Stimulated activated naive CD4-positive, alpha-beta T cell (primary cell): Measurements from ENCODE around the gene IKBIP.
"Not testable (repeated sequence)": the region's sequence is repeated elsewhere in the genome, so short reads cannot be mapped to it uniquely, and the experiment has no call there.

Experiments
- DNase-seq, 6 experiments: peaks; one replicate each; lab custom pipeline; 2025; lab: John Stamatoyannopoulos, UW

IKBIP gene, protein sequence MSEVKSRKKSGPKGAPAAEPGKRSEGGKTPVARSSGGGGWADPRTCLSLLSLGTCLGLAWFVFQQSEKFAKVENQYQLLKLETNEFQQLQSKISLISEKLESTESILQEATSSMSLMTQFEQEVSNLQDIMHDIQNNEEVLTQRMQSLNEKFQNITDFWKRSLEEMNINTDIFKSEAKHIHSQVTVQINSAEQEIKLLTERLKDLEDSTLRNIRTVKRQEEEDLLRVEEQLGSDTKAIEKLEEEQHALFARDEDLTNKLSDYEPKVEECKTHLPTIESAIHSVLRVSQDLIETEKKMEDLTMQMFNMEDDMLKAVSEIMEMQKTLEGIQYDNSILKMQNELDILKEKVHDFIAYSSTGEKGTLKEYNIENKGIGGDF

DNA sequence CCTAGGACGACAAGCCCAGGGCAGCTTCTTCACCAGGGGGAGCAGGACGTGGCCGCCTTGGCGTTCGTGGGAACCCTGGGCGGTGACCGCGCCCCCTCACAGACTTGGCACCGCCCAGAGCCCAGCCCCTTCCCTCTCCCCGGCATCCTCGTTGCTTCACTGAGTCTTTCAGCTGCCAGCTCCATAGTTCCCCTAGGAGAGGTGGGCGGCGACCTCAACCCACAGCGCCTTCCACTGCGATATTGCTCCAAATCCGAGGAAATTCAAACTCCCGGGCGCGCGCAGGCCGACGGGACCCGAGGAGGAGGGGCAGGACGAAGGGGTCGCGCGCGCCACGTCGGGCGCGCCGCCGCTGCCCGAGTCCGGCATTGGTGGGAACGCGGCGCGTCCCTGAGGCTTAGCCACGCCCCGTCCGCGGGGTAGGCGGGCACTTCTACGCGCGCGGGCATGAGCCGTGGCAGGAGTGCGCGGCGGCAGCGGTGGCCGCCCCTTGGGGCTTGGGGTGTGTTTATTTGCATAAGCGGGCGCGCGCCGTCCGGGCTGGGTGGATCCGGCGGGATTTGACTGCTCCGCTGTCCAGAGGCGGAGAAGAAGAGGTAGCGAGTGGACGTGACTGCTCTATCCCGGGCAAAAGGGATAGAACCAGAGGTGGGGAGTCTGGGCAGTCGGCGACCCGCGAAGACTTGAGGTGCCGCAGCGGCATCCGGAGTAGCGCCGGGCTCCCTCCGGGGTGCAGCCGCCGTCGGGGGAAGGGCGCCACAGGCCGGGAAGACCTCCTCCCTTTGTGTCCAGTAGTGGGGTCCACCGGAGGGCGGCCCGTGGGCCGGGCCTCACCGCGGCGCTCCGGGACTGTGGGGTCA lies at the start of gene IKBIP, which contains the start of gene APAF1:
TSS of gene IKBIP (minus strand) at position 77 of the 860 bp plus-strand sequence. CDS start 87 bp downstream, outside the sequence.
TSS of gene APAF1 (plus strand) at position 579 of the 860 bp plus-strand sequence. CDS start 3,070 bp downstream, outside the sequence.
- DNase-seq, result peak; percentile 87 to 96 (median 93)

DNA sequence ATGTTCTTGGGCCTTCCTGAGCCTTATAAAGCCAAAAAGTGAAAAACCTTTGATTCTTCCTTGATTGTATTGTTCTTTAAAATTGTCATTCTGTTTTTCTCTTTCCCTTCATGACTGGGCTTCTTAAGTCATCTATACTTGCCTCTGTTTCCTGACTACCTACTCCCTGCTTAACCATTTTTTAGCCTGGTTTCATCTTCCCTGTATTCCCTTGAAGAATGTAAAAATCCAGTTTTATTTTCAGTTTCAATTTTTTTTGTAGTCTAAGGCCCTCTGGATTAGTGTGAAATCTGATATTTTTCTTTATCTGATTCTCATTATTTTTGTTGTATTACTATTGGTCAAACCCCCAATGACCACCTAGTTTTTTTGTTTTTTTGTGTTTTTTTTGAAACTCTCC lies 46.8 kb upstream of the IKBIP start:
- no peak for DNase-seq

DNA sequence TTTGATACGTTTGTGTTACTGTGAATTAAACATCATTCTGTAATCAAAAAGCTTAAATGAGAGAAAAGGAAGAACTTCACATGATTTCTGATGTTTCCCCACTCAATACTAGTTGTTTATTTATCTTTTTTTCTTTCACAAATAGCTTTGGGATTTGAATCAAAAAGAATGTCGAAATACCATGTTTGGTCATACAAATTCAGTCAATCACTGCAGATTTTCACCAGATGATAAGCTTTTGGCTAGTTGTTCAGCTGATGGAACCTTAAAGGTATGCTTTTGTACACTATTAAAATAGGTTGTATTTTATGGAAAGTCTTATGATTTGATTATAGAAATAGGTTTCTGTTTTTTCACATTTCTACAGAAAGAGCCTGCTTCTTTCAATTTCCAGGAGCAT lies 42.0 kb upstream of the IKBIP start:
- no peak for DNase-seq

DNA sequence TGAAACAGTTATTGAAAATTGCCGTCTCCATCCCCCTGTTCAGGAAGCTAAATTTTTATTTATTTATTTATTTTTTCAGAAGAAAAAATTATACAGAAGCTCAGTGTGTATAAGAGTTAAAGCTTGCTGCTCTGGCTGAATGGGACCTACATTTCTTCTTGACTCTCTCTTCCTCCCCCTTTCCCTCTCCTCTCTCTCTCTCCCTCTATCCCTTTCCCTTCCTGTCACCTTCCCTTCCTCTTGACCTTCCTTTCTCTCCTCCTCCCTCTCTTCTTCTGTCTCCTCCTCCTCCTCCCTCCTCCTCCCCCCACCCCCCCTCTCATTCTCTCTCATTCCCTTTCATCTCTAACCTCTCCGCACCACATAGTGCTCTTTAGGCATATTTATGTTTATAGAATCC lies 39.6 kb upstream of the IKBIP start:
- no peak for DNase-seq

DNA sequence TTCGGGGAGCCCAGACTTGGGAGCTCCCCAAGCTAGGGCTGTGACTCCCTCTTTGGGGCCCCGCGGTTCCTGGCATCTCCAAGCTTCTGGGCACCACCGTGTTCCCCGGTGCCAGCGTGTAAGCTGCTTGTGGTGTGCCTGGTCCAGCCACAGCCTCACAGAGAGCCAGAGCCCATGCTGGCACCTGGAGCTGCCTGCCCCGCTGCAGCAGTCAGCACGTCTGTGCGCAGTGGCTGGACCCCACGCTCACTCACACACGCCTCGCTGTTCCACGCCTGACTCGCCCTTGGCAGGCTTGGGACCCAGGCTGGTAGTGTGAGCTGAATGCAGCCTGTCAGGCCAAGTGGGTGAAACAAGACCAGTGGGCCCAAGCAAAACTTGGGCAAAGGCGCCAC lies 35.0 kb upstream of the IKBIP start:
- no peak for DNase-seq

DNA sequence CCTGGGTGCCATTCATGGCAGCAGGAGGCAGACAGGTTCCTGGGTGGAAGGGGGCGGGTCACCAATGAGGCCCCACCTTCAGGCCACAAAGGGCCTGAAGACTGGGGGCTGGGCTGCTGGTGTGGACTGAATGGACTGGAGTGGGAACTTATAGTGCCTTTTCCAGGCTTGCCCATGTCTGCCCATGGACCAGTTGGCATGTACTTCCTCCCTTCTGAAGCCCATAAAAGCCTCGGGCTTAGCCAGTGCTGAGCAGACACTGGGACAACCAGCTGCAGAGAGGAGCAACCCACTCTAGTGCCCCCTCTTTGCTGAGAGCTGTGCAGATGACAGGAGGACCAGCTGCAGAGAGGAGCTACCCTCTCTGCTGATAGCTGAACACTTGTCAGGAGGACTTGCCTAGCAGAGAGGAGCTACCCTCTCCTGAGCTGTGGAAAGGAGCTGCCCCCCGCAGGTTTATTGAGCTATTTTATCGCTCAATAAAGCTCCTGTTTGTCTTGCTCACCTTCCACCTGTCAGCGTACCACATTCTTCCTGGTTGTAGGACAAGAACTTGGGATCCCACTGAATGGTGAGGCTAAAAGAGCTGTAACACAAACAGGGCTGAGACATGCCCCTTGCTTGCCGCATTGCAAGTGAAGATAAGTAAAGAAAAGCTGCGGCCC lies 34.5 kb upstream of the IKBIP start:
- no peak for DNase-seq

DNA sequence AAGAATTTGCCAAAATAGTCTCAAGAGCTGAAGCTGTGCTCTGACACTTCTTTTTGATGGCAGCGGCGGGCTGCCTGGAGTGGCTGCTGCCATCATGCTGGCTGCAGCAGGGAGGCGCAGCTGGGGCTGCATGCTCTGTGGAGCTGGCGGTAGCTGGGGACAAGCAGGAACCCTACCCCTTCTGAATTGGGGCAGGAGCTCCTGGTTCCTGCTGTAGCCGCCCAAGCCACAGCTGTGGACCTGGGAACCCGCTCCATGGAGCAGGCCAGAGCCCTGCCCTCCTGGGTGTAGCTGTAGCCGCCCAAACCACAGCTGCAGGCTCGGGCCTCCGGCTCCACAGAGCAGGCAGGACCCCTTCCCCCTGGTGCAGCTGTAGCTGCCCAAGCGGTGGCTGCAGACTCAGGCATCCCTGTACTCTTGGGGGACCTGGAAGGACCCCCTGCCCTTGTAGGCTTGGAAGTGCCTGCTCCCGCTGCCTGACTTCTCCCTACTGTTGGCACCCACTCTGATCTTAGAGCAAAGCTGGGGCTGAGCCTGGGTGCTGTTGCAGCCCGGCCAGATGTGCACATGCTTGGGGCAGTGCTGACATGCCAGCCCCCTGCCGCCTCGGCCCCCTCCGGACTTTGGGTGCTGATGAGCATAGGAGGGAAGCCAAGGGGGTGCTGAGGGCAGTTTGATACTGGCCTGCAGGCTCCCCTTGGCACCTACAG lies 33.8 kb upstream of the IKBIP start:
- no peak for DNase-seq

DNA sequence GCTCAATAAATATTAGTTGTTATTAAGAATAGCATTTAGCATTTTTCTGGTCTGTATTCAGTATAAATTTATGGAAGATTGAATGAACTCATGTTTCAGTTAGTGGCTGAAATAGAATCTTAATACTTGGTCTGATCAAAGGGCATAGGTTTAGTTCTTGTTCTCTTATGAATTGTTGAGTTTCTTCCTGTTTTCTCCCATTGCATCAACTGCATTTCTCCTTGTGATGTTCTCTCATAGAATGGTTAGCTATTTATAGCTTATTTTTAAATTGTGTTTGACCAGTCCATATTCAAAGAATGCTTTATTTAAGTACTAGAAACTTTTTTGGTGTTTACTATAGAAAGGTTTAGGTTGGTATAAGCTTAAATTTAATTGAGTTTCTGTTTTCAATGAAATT lies 30.3 kb upstream of the IKBIP start:
- DNase-seq, result no peak

DNA sequence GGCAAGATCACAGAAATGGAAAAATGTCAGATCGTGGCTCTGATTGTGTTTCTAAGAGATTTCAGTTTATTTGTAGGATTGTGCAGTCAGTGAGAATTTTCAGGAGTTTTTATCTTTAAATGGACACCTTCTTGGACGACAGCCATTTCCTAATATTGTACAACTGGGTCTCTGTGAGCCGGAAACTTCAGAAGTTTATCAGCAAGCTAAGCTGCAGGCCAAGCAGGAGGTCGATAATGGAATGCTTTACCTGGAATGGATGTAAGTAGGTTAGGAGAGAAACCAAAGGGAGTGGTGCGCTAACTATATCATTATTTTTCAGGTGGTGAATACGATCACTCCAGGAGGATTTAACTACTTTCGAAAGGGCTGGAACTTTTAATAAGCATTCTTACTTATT lies 26.9 kb upstream of the IKBIP start:
- DNase-seq, result no peak

DNA sequence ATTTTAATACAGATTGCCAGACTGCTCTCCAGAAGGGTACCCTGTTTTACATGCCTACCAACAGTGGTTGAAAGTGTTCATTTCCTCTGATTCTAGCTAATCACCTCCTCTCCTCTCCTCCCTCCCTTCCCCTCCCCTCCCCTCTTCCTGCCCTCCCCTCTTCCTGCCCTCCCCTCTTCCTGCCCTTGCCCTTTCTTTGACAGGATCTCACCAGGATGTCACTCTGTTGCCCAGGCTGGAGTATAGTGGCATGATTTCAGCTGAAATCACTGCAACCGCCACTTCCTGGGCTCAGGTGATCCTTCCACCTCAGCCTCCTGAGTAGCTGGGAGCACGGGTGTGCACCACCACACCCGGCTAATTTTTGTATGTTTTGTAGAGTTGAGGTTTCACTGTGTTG lies 25.2 kb upstream of the IKBIP start:
- no peak for DNase-seq

DNA sequence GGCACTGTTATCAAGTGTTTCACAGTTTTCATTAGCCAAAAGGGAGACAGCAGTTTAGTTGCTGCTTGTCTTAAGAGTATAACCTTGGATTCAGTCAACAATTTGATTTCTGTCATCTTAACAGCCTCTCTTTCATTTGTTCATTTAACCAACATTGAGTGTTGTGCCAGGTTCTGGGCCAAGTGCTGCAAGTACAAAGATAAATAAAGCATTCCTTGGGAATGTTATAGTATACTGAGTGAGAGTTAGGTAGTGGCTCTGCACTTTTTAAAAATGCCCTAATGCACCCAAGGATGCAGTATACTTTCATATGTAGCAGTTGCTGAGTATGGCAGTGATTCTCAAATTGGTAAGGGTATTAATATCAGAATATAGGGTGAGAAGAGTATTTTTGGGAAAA lies 15.9 kb upstream of the IKBIP start:
- DNase-seq, result no peak

DNA sequence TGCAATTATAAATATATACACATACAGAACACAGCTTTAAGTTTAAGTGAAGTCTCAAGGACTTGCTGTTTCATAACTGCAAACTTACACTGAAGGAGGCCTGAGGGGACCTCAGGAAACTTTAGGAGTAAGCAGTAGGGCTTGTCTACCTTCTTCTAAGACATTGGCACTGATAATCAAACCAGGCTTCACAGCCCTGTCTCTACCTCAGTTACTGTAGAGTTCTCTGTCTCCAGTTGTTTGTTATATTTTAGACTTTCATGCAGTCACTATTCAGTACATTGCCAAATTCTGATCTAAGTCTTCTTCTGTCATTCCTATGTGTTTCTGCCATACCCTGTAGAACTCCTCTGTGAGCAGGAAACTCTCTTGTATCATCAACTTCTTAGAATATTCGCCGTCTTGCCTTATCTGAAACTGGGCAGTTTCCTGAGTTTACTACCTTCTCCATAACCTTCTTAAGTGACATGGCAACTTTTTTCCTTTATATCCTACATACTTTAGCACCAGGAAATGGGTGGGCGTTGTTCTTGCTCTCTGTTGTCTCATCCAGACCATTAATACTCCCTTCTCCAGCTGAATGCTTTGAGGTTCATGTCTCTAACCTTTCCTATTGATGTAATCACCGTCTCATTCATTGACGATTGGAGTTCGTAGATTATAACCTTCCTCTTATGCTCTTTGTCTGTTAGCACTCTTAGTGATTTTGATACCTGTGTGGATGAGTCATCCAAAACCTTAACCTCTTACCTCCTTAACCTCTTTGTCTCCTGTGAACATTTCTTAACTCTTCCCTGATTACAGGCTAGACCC lies 11.9 kb upstream of the IKBIP start:
- no peak for DNase-seq

DNA sequence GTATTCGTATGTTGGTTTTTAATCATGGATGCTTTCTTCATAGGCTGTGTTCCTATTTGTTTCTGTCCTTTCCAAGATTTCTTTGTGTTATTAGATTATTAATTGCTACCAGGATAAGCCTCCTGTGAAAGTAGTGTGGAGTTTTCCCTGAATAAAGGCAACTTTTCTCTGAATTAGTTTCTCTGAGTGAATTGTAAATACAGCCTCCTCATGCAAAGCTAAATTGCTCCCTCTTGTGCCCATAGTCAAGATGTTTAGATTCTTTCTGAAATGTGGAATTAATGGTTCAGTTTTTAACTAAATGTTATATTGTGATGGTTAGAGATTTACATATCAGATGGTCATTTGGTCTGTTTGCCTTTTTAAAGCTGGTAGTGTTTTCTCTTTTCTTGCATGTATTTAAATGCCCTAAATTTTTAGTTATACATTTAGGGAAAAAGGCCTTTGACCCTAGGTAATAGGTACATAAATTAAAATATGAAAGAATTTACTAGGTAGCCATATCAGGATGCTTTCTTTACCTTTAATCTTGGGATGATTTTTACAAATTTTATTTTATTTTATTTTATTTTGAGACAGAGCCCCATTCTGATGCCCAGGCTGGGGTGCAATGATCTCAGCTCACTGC lies 9.4 kb upstream of the IKBIP start:
- DNase-seq, result peak in 3 of 6 experiments; percentile 23 to 62 (median 59)

DNA sequence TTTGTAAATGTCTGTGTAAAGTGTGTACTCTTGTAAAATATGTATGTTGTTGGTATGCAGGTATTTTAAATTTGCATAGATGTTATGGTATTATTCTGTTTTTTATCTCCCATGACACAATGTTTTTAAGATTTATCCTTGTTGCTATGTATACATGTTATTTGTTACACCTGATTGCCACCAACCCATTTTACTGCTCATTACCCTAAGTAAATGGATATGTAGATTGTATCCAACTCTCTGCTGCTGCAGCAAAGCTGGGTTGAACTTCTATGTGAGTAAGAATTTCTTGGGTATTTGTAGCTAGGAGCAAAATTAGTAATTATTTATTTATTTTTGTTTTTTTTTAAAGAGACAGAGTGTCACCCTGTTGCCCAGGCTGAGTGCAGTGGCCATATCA lies 6.7 kb upstream of the IKBIP start:
- DNase-seq, result no peak

DNA sequence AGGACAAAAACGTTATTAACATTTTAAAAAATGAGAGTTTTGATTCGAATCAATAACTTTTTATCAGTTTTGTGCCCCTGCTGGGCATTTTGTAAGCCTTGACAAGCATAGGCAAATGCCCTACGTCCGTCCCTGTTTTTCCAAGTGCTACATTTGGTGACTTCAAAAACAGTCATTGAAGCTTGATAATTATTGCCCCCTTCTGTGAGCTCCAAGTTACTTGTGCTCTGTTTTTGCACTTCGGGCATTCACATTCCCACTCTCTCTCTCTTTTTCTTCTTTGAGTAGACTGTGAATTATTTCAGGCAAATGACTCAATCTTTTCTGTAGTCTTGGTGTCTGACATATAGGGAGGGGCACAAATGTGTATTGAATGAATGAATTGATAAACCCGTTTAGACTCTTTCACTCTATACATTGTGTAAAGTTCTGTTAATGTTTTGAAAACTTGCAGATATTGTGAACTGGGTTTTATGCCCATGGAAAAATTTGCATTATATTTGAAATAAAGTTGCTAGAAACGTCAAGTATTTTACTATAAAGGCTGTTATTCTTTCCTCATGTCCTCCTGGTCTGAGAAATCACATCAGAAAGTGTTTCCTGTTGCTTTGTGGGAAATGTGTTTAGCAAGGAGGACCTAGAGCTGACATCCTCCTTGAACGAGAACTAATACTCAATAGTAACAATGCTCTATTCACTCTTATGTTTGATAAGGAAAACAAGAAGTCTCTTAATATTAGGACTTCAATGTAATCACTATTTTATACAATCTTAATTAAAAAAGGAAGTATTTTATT lies 1.9 kb upstream of the IKBIP start:
- DNase-seq, result no peak

DNA sequence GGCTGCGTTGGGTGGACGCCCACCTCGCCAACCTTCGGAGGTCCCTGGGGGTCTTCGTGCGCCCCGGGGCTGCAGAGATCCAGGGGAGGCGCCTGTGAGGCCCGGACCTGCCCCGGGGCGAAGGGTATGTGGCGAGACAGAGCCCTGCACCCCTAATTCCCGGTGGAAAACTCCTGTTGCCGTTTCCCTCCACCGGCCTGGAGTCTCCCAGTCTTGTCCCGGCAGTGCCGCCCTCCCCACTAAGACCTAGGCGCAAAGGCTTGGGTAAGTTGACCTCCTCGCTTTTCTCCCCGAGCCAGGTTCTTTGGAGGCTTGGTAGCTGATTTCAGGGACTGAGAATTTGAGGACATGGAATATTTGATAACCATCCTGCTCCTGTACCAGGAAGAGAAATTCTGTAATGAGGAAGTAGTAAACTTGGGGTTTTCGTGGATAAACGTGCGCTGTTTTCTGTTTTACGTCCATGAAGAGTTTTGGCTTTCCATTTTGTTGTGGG lies 1.0 kb upstream of the IKBIP start:
- peak in 2 of 6 experiments; percentile 1 to 23 for DNase-seq

DNA sequence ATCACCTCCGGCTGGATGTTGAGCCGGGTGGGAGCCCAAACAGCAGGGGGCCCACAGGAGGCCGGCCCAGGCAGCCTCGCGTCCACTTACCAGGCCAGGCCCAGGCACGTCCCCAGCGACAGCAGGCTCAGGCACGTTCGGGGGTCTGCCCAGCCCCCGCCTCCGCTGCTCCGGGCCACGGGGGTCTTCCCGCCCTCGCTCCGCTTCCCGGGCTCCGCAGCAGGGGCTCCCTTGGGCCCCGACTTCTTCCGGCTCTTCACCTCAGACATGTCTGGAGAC lies 216 bp downstream of the IKBIP start:
- DNase-seq, result peak in 1 of 6 experiments; percentile 42

DNA sequence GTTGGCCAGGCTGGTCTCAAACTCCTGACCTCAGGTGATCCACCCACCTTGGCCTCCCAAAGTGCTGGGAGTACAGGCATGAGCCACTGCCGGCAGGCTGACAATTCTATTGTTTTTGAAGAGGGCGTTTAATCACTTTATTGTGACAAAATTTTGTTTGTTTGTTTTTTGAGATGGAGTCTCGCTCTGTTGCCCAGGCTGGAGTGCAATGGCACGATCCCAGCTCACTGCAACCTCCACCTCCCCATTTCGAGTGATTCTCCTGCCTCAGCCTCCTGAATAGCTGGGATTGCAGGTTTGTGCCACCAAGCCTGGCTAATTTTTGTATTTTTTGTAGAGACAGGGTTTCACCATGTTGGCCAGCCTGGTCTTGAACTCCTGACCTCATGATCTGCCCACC lies 1.8 kb downstream of the IKBIP start:
- DNase-seq, result not testable (repeated sequence)

DNA sequence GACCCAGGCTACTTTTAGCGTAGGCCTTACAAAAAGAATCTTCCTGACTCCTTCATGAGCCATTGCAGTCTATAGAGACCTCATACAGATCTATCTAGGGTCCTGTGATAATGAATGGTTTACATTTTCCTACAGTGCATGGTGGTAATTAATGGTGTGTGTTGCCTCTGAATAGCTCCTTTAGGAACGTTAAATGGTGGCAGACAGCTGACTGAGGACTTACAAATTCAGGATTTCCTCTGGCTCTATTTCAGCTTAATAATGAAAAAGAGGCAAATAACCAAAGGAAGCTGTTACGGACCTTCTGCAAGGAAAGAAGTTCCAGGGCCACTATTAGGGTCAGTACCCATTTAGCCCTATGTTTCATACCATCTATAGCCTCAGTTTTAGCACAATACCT lies 5.1 kb downstream of the IKBIP start:
- no peak for DNase-seq

DNA sequence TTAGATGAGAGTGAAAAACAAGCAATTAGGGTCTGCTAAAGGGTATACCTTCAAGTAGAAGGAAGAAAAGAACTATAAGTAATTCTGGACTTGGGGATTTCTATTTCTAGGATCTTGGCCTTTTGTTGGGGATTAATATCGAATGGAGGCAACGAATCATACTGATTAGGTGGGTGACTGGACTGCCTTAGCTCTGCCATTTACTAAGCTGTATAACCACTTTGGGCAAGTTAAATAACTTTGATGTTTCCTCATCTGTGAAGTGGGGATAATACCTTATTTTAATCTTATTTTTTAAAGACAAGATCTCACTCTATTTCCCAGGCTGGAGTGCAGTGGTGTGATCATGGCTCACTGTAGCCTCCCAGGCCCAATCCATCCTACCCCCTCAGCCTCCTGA lies 6.6 kb downstream of the IKBIP start:
- no peak for DNase-seq
